ENCODE data around the gene ZNF783. TPM values are rescaled to one million over a fixed set of nuclear protein-coding genes. Genes with fewer than 3 reads are reported as not detected.

The ZNF783 gene
- total and polyA plus RNA-seq, 9 of the 15 experiments (the other 6 are each of a cell fraction or from before 2014, with no cell fraction given): 0.66 to 11.2 (median 5.4) TPM

GRCh38 chr7:149229526-149229925 lies 32.5 kb upstream of the ZNF783 start (continued):
- no peak for TF ChIP-seq ETV6 (IDR thresholded peaks at IDR 0.05; ENCODE audit: borderline replicate concordance in 1 of 2, low read depth in 2 of 2, low read length in 1 of 2)
- TF ChIP-seq ETV6 (CRISPR knock-in tag; IDR thresholded peaks at IDR 0.05; ENCODE audit: borderline replicate concordance): no peak
- no peak for TF ChIP-seq ZNF436 (CRISPR knock-in tag; IDR thresholded peaks at IDR 0.05)
- TF ChIP-seq ZNF134 (CRISPR knock-in tag; conservative IDR thresholded peaks at IDR 0.05): no peak
- TF ChIP-seq IFI16 (CRISPR knock-in tag; IDR thresholded peaks at IDR 0.05): no peak
- no peak for TF ChIP-seq ZNF717 (CRISPR knock-in tag; IDR thresholded peaks at IDR 0.05)
- TF ChIP-seq CEBPZ (IDR thresholded peaks at IDR 0.05; ENCODE audit: borderline replicate concordance, low read depth, low read length): no peak
- TF ChIP-seq ZNF766 (CRISPR knock-in tag; conservative IDR thresholded peaks at IDR 0.05): no peak
- TF ChIP-seq ZNF124 (CRISPR knock-in tag; IDR thresholded peaks at IDR 0.05): no peak
- TF ChIP-seq PTTG1 (tag; IDR thresholded peaks at IDR 0.05; ENCODE audit: low read depth): no peak
- no peak for TF ChIP-seq NR1H2 (CRISPR knock-in tag; IDR thresholded peaks at IDR 0.05)
- no peak for TF ChIP-seq EHMT2 (IDR thresholded peaks at IDR 0.05)
- TF ChIP-seq, protein P1, sequence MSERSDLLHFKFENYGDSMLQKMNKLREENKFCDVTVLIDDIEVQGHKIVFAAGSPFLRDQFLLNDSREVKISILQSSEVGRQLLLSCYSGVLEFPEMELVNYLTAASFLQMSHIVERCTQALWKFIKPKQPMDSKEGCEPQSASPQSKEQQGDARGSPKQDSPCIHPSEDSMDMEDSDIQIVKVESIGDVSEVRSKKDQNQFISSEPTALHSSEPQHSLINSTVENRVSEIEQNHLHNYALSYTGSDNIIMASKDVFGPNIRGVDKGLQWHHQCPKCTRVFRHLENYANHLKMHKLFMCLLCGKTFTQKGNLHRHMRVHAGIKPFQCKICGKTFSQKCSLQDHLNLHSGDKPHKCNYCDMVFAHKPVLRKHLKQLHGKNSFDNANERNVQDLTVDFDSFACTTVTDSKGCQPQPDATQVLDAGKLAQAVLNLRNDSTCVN (CRISPR knock-in tag; IDR thresholded peaks at IDR 0.05): 0 out of 2 replicates have a peak, but pooled peaks have one; percentile 14
- TF ChIP-seq IRF1 (CRISPR knock-in tag; IDR thresholded peaks at IDR 0.05; ENCODE audit: borderline replicate concordance): no peak
- TF ChIP-seq ATF3 (IDR thresholded peaks at IDR 0.05): no peak
- no peak for TF ChIP-seq ATF3 (CRISPR knock-in tag; conservative IDR thresholded peaks at IDR 0.05)
- no peak for TF ChIP-seq CCAR2 (IDR thresholded peaks at IDR 0.05; ENCODE audit: low read depth, low read length)
- no peak for TF ChIP-seq PURB (CRISPR knock-in tag; IDR thresholded peaks at IDR 0.05; ENCODE audit: low read depth)
- TF ChIP-seq ZNF347 (CRISPR knock-in tag; IDR thresholded peaks at IDR 0.05; ENCODE audit: low read depth): no peak
- no peak for TF ChIP-seq POLR2AphosphoS2 (IDR thresholded peaks at IDR 0.05; ENCODE audit: low read length)
- TF ChIP-seq SMAD3 (CRISPR knock-in tag; conservative IDR thresholded peaks at IDR 0.05): no peak
- TF ChIP-seq SLC30A9 (CRISPR knock-in tag; IDR thresholded peaks at IDR 0.05): no peak
- TF ChIP-seq, protein P2, sequence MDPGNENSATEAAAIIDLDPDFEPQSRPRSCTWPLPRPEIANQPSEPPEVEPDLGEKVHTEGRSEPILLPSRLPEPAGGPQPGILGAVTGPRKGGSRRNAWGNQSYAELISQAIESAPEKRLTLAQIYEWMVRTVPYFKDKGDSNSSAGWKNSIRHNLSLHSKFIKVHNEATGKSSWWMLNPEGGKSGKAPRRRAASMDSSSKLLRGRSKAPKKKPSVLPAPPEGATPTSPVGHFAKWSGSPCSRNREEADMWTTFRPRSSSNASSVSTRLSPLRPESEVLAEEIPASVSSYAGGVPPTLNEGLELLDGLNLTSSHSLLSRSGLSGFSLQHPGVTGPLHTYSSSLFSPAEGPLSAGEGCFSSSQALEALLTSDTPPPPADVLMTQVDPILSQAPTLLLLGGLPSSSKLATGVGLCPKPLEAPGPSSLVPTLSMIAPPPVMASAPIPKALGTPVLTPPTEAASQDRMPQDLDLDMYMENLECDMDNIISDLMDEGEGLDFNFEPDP (CRISPR knock-in tag; IDR thresholded peaks at IDR 0.05): no peak
